ENCODE results near the gene VCX2. TPM values are rescaled to one million over a fixed set of nuclear protein-coding genes. Genes with fewer than 3 reads are reported as not detected.
"Not testable (repeated sequence)": the region's sequence is repeated elsewhere in the genome, so short reads cannot be mapped to it uniquely, and the experiment has no call there.

The VCX2 gene
- total and polyA plus RNA-seq, 9 of the 15 experiments (the other 6 are each of a cell fraction or from before 2014, with no cell fraction given), result not detected

DNA sequence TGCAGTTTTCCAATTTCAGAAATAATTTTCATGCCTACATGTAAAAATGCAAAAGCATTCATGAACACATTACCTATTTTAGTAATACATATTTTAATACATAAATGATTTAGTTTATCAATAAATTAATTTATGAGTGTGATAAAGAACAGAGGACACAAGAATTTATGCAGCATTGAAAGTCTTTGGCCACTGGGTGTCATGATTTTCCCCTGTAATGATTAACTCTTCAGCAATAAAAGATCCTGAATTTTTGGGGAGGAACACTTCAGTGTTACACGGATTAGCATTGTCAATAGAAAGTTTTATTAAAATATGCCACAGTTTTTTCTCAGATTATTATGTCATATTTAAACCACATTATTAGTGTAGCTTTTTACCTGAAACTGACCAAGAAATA, 8.6 kb upstream of the VCX2 start:
- CTCF ChIA-PET (ENCODE audit: low intra/inter-chr PET ratio), result no interaction called here
- Histone ChIP-seq H3K4me1 (replicated peaks in 1 of 2; ENCODE audit: control insufficient read depth in 2 of 2, insufficient read depth in 2 of 2, low read length in 2 of 2) (no peaks in the 10 kb centered on the region), H3K27me3 (ENCODE audit: control insufficient read depth in 2 of 2, insufficient read depth in 2 of 2, low read length in 2 of 2) (no peaks in the 10 kb centered on the region), H3K9me3 (replicated peaks; ENCODE audit: control insufficient read depth, insufficient read depth, low read depth, low read length) (no peaks in the 10 kb centered on the region), H3K27ac (ENCODE audit: extremely low read depth, low read depth, low read length) (no peak overlapping the region), H2AFZ (ENCODE audit: low read depth, low read length) (no peak overlapping the region), H3K9me1 (ENCODE audit: control insufficient read depth, insufficient read depth, low read length) (no peaks in the 10 kb centered on the region), H3K4me2 (ENCODE audit: insufficient read depth, low read length) (no peak overlapping the region), H3K4me3 (no peak overlapping the region), H4K20me1 (replicated peaks; ENCODE audit: control insufficient read depth, insufficient read depth, low read length) (no peaks in the 10 kb centered on the region), H3K9ac (ENCODE audit: insufficient read depth in 1 of 2, low read depth in 2 of 2, low read length in 2 of 2) (no peak overlapping the region), H3K79me2 (ENCODE audit: control insufficient read depth, insufficient read depth, low read length) (no peaks in the 10 kb centered on the region), H3K36me3 (ENCODE audit: control insufficient read depth, insufficient read depth, low read length) (no peaks in the 10 kb centered on the region)
- TF ChIP-seq ZNF41 (CRISPR knock-in tag; conservative IDR thresholded peaks at IDR 0.05) (no peak), ZBTB17 (CRISPR knock-in tag; IDR thresholded peaks at IDR 0.05) (no peak), POLR2B (IDR thresholded peaks at IDR 0.05; ENCODE audit: low read depth, partially characterized antibody) (no peak), MED1 (CRISPR knock-in tag; IDR thresholded peaks at IDR 0.05; ENCODE audit: borderline replicate concordance) (no peak), ZNF644 (tag; IDR thresholded peaks at IDR 0.05; ENCODE audit: low read depth) (no peak), NFIC (IDR thresholded peaks at IDR 0.05) (no peak)
- in situ Hi-C loops (cut with MboI) (no loop called here), intact Hi-C loops (cut with micrococcal nuclease) (no loop called here)
- 7% methylated on average over 1 of the region's 1 CpG for WGBS (ENCODE audit: insufficient coverage, low coverage, missing lambda C conversion rate)
- FAIRE-seq (no peak), DNase-seq (ENCODE audit: extremely low read depth in 1 of 4, low spot score in 3 of 4) (no peak), ATAC-seq (no peak)
- BruUV-seq (replicated peaks), result no TSS peak
- POLR2A ChIA-PET, result no interaction called here

DNA sequence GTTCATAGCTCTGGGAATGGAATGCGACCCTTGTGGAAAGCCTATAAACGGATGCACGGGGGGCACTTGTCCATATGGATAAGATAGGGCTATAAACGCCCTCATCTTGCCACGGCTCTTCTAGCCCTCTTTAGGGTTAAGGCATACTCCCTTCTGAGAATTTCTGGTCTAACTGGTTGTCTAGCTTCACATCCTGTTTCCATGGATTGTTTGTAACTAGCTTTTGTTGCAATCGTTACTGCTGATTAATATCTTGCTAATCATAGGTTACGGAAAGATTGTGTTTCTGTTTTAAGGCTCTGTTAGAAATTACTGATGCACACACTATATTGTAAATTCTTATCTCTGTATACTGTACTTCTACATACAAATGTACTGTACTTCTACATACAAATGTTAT, 17.1 kb downstream of the VCX2 start:
- POLR2A ChIA-PET; intact Hi-C loops (cut with micrococcal nuclease): not testable (repeated sequence)
- WGBS (ENCODE audit: insufficient coverage, low coverage, missing lambda C conversion rate), result 2% methylated on average over 7 of the region's 7 CpGs

More for the DNA sequence above, 17.1 kb downstream of the VCX2 start:
- H3K36me3 ChIP-seq (ENCODE audit: control insufficient read depth, insufficient read depth, low read length); H3K27me3 ChIP-seq (ENCODE audit: control insufficient read depth in 2 of 2, insufficient read depth in 2 of 2, low read length in 2 of 2); FAIRE-seq; H3K9ac ChIP-seq (ENCODE audit: insufficient read depth in 1 of 2, low read depth in 2 of 2, low read length in 2 of 2); H3K27ac ChIP-seq (ENCODE audit: extremely low read depth, low read depth, low read length); H3K9me3 ChIP-seq (replicated peaks; ENCODE audit: control insufficient read depth, insufficient read depth, low read depth, low read length); in situ Hi-C loops (cut with MboI); CTCF ChIA-PET (ENCODE audit: low intra/inter-chr PET ratio); ATAC-seq; H3K9me1 ChIP-seq (ENCODE audit: control insufficient read depth, insufficient read depth, low read length); H4K20me1 ChIP-seq (replicated peaks; ENCODE audit: control insufficient read depth, insufficient read depth, low read length); H3K79me2 ChIP-seq (ENCODE audit: control insufficient read depth, insufficient read depth, low read length); H3K4me3 ChIP-seq; DNase-seq (ENCODE audit: extremely low read depth in 1 of 4, low spot score in 3 of 4); BruUV-seq (replicated peaks); H2AFZ ChIP-seq (ENCODE audit: low read depth, low read length); H3K4me1 ChIP-seq (replicated peaks in 1 of 2; ENCODE audit: control insufficient read depth in 2 of 2, insufficient read depth in 2 of 2, low read length in 2 of 2); H3K4me2 ChIP-seq (ENCODE audit: insufficient read depth, low read length): not testable (repeated sequence)

All from K562 (cell line).